GM21515 (cell line): Measurements from ENCODE around the gene INAVA.
"Not testable (repeated sequence)": the region's sequence is repeated elsewhere in the genome, so short reads cannot be mapped to it uniquely, and the experiment has no call there.

Experiments used
- ATAC-seq: cut with Tn5 transposase; IDR thresholded peaks from one replicate; pipeline ENCODE4 v1.9.1; 2021; ENCODE audit not compliant: unreplicated experiment

INAVA gene

GRCh38 chr1:200918006-200918405 lies 23.3 kb downstream of the INAVA start:
- no peak for ATAC-seq

- no peak for ATAC-seq
These were observed 24.7 kb downstream of the INAVA start for GRCh38 chr1:200919386-200919785.

- no peak for ATAC-seq
These were observed 26.9 kb downstream of the INAVA start for GRCh38 chr1:200921571-200922110.

- no peak for ATAC-seq
These were observed 27.7 kb downstream of the INAVA start for GRCh38 chr1:200922406-200922805.

- no peak for ATAC-seq
These were observed 28.9 kb downstream of the INAVA start for GRCh38 chr1:200923601-200924000.

GRCh38 chr1:200925831-200926230 lies 31.1 kb downstream of the INAVA start:
- no peak for ATAC-seq

- no peak for ATAC-seq
These were observed 35.0 kb downstream of the INAVA start for GRCh38 chr1:200929530-200930278.

GRCh38 chr1:200930285-200930684 lies 35.6 kb downstream of the INAVA start:
- not testable (repeated sequence) for ATAC-seq

- no peak for ATAC-seq
These were observed 37.1 kb downstream of the INAVA start for GRCh38 chr1:200931776-200932175.

- no peak for ATAC-seq
These were observed 40.1 kb downstream of the INAVA start for GRCh38 chr1:200934676-200935245.

- ATAC-seq = not testable (repeated sequence)
These were observed 40.7 kb downstream of the INAVA start for GRCh38 chr1:200935286-200935962.

GRCh38 chr1:200938955-200939354 lies 44.3 kb downstream of the INAVA start:
- ATAC-seq = no peak

- no peak for ATAC-seq
These were observed 50.4 kb downstream of the INAVA start for GRCh38 chr1:200945111-200945510.

- ATAC-seq = no peak
These were observed 52.4 kb downstream of the INAVA start for GRCh38 chr1:200947059-200947566.

- no peak for ATAC-seq
These were observed 54.9 kb downstream of the INAVA start for GRCh38 chr1:200949626-200950025.

- no peak for ATAC-seq
These were observed 56.3 kb downstream of the INAVA start for GRCh38 chr1:200951016-200951415.

- no peak for ATAC-seq
These were observed 59.7 kb downstream of the INAVA start for GRCh38 chr1:200954434-200954833.

GRCh38 chr1:200958597-200958996 lies 63.9 kb downstream of the INAVA start:
- no peak for ATAC-seq

- no peak for ATAC-seq
These were observed 64.8 kb downstream of the INAVA start for GRCh38 chr1:200959411-200959921.

- no peak for ATAC-seq
These were observed 65.7 kb downstream of the INAVA start for GRCh38 chr1:200960236-200960947.

- ATAC-seq = no peak
These were observed 66.2 kb downstream of the INAVA start for GRCh38 chr1:200960948-200961340.
